ENCODE results near the gene PEBP1.

GRCh38 chr12:118119449-118119879 lies 16.5 kb upstream of the PEBP1 start:
- TF ChIP-seq, protein P1, sequence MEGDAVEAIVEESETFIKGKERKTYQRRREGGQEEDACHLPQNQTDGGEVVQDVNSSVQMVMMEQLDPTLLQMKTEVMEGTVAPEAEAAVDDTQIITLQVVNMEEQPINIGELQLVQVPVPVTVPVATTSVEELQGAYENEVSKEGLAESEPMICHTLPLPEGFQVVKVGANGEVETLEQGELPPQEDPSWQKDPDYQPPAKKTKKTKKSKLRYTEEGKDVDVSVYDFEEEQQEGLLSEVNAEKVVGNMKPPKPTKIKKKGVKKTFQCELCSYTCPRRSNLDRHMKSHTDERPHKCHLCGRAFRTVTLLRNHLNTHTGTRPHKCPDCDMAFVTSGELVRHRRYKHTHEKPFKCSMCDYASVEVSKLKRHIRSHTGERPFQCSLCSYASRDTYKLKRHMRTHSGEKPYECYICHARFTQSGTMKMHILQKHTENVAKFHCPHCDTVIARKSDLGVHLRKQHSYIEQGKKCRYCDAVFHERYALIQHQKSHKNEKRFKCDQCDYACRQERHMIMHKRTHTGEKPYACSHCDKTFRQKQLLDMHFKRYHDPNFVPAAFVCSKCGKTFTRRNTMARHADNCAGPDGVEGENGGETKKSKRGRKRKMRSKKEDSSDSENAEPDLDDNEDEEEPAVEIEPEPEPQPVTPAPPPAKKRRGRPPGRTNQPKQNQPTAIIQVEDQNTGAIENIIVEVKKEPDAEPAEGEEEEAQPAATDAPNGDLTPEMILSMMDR (IDR thresholded peaks at IDR 0.05; ENCODE audit: insufficient read depth, low read length, poor library complexity, severe bottlenecking): no peak
- TF ChIP-seq EZH2phosphoT487 (conservative IDR thresholded peaks at IDR 0.05; ENCODE audit: low read length): no peak

All from SU-DHL-6 (cell line).